Liver (tissue), 9 donors: Measurements from ENCODE around the gene TAB2. TPM values are rescaled to one million over a fixed set of nuclear protein-coding genes. Genes with fewer than 3 reads are reported as not detected.

Source experiments
- DNase-seq: peaks from one replicate; pipeline ENCODE4 v3.0.0-alpha.2; 2017; ENCODE audit warnings: low spot score
- H3K27ac ChIP-seq, 2 donors: one replicate each; pipeline ENCODE4 v1.7.0; 2013; ENCODE audit warnings: inconsistent platforms in 2 of 2, low read length in 2 of 2, control low read depth in 1 of 2, low read depth in 1 of 2, mild to moderate bottlenecking in 1 of 2
- H3K27me3 ChIP-seq, 4 donors: one replicate each; pipeline versions ENCODE4 v1.6.1 to v1.7.0; 2013; ENCODE audit warnings: low read length in 3 of 4, inconsistent platforms in 1 of 4, mild to moderate bottlenecking in 1 of 4, moderate library complexity in 1 of 4; ENCODE audit not compliant: control insufficient read depth in 4 of 4, insufficient read depth in 4 of 4
- H3K36me3 ChIP-seq, 4 donors: one replicate each; pipeline versions ENCODE4 v1.6.1 to v1.7.0; 2013; ENCODE audit warnings: low read length in 3 of 4, mild to moderate bottlenecking in 3 of 4, low read depth in 1 of 4, moderate library complexity in 1 of 4; ENCODE audit not compliant: control insufficient read depth in 4 of 4, insufficient read depth in 3 of 4
- H3K4me1 ChIP-seq, 4 donors: one replicate each; pipeline versions ENCODE4 v1.6.1 to v1.7.0; 2013; ENCODE audit warnings: low read length in 3 of 4, mild to moderate bottlenecking in 3 of 4, moderate library complexity in 1 of 4; ENCODE audit not compliant: control insufficient read depth in 4 of 4, insufficient read depth in 4 of 4
- H3K4me3 ChIP-seq, 3 donors: one replicate each; pipeline versions ENCODE4 v1.6.1 to v1.7.0; 2013; ENCODE audit warnings: low read length in 3 of 3, control low read depth in 1 of 3, low read depth in 1 of 3, mild to moderate bottlenecking in 1 of 3
- H3K9ac ChIP-seq, 2 donors: one replicate each; pipeline ENCODE4 v1.7.0; 2013; ENCODE audit warnings: low read length in 2 of 2, mild to moderate bottlenecking in 2 of 2, moderate library complexity in 2 of 2, control low read depth in 1 of 2, low read depth in 1 of 2
- H3K9me3 ChIP-seq, 4 donors: one replicate each; pipeline versions ENCODE4 v1.6.1 to v1.7.0; 2013; ENCODE audit warnings: low read length in 3 of 4; ENCODE audit not compliant: control insufficient read depth in 4 of 4
- EGR1 ChIP-seq, 2 donors: IDR thresholded peaks; 2 replicates each; pipeline ENCODE4 v1.6.1; 2016 to 2018; ENCODE audit warnings: antibody characterized with exemption in 2 of 2, low read depth in 2 of 2
- FOXA1 ChIP-seq: IDR thresholded peaks from 2 replicates; pipeline ENCODE4 v1.6.1; 2016; ENCODE audit warnings: antibody characterized with exemption
- FOXA2 ChIP-seq: IDR thresholded peaks from 2 replicates; pipeline ENCODE4 v1.6.1; 2016; ENCODE audit warnings: antibody characterized with exemption
- GABPA ChIP-seq, 2 donors: IDR thresholded peaks in 1 of 2; conservative IDR thresholded peaks in 1 of 2; 2 replicates each; pipeline ENCODE4 v1.6.1; 2016; ENCODE audit warnings: antibody characterized with exemption in 2 of 2, mild to moderate bottlenecking in 1 of 2, moderate library complexity in 1 of 2
- HNF4A ChIP-seq, 2 donors: conservative IDR thresholded peaks; 2 replicates each; pipeline ENCODE4 v1.6.1; 2016; ENCODE audit warnings: antibody characterized with exemption in 2 of 2, mild to moderate bottlenecking in 2 of 2
- HNF4G ChIP-seq: IDR thresholded peaks from 2 replicates; pipeline ENCODE4 v1.6.1; 2016; ENCODE audit warnings: antibody characterized with exemption
- JUND ChIP-seq, 2 donors: IDR thresholded peaks; 2 replicates each; pipeline ENCODE4 v1.6.1; 2016; ENCODE audit warnings: antibody characterized with exemption in 2 of 2
- MAX ChIP-seq: IDR thresholded peaks from 2 replicates; pipeline ENCODE4 v1.6.1; 2016; ENCODE audit warnings: antibody characterized with exemption
- NR2F2 ChIP-seq: IDR thresholded peaks from 2 replicates; pipeline ENCODE4 v1.6.1; 2016; ENCODE audit warnings: antibody characterized with exemption
- RAD21 ChIP-seq, 2 donors: IDR thresholded peaks; 2 replicates each; pipeline ENCODE4 v1.6.1; 2016; ENCODE audit warnings: antibody characterized with exemption in 2 of 2, mild to moderate bottlenecking in 2 of 2
- RXRA ChIP-seq, 2 donors: IDR thresholded peaks; 2 replicates each; pipeline ENCODE4 v1.6.1; 2017 to 2018; ENCODE audit warnings: antibody characterized with exemption in 2 of 2, mild to moderate bottlenecking in 1 of 2
- SP1 ChIP-seq: IDR thresholded peaks from 2 replicates; pipeline ENCODE4 v1.6.1; 2018; ENCODE audit warnings: antibody characterized with exemption, mild to moderate bottlenecking
- TAF1 ChIP-seq: conservative IDR thresholded peaks from 2 replicates; pipeline ENCODE4 v1.6.1; 2016; ENCODE audit warnings: antibody characterized with exemption, mild to moderate bottlenecking
- YY1 ChIP-seq: IDR thresholded peaks from 2 replicates; pipeline ENCODE4 v1.6.1; 2016; ENCODE audit warnings: antibody characterized with exemption, mild to moderate bottlenecking
- ZBTB33 ChIP-seq: IDR thresholded peaks from 2 replicates; pipeline ENCODE4 v1.6.1; 2016; ENCODE audit warnings: antibody characterized with exemption
- WGBS: extraction: QIAGEN DNeasy Blood & Tissue Kit; methylation state at CpG from one replicate; pipeline ENCODE4 v1.1.7; 2013; 5-methylcytosine and 5-hydroxymethylcytosine counted together
- polyA plus RNA-seq, 2 donors: library from polyadenylated mRNA; stranded (reverse) in 1 of 2; unstranded in 1 of 2; fragments of 200-250 nt in 1 of 2; fragments of >200 nt in 1 of 2; fragmentation: Nextera tagmentation in 1 of 2; extraction: Ambion mirVana in 1 of 2; gene quantifications; one replicate each; pipeline versions ENCODE4 v1.2.1 to v1.2.3, GENCODE V29; 2013 to 2015
- total RNA-seq, 2 donors: library from RNA; depleted of rRNA; stranded (reverse); fragments of >200 nt; gene quantifications; one replicate each; pipeline ENCODE4 v1.2.3, GENCODE V29; 2014
- TF ChIP-seq, protein P1 (sequence below): IDR thresholded peaks from 2 replicates; pipeline ENCODE4 v1.6.1; 2016; ENCODE audit warnings: antibody characterized with exemption, mild to moderate bottlenecking
- TF ChIP-seq, protein P2 (sequence below): IDR thresholded peaks from 2 replicates; pipeline ENCODE4 v1.6.1; 2016; ENCODE audit warnings: antibody characterized with exemption
- TF ChIP-seq, protein P3 (sequence below): fragments of 150-350 bp; IDR thresholded peaks from 2 replicates; pipeline ENCODE4 v1.5.1; 2017; ENCODE audit warnings: improper control_type of control experiment, low read depth, low read length; ENCODE audit not compliant: missing input control
- donor health status: healthy.
- donor health status: healthy.
- donor health status: healthy.
- donor health status: healthy.
- donor health status: healthy.

TAB2 gene
- total and polyA plus RNA-seq, 4 donors, result 10.5 to 25.6 (median 18.0) TPM

DNA sequence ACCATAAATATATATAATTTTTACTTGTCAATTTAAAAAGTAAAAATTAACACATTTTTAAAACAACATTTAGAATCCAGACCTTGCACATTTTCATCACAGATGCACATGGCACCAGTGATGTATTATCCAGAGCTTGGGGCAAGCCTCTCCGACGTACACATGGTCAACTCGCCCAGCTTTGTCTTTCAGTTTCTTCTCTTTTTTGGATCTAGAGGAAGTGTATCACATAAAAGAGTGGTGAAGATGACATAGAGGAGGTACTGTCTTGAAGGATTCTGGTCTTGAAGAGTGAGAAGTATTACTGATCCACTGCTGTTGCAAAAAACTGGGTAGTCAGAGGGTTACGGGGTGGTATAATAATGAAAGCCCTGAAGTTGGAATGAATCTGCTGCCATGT, 46.9 kb upstream of the TAB2 start:
- Histone ChIP-seq H3K36me3 (no peaks in the 10 kb centered on the region), H3K4me1 (no peaks in the 10 kb centered on the region), H3K9ac (no peak overlapping the region), H3K27ac (no peak overlapping the region), H3K27me3 (no peaks in the 10 kb centered on the region), H3K9me3 (no peaks in the 10 kb centered on the region), H3K4me3 (no peak overlapping the region)
- no peak for DNase-seq
- TF ChIP-seq HNF4G, result no peak
- TF ChIP-seq RXRA (IDR thresholded peaks at IDR 0.05), result no peak
- TF ChIP-seq JUND (IDR thresholded peaks at IDR 0.05), result no peak
- no peak for TF ChIP-seq MAX
- TF ChIP-seq FOXA2, result no peak
- TF ChIP-seq NR2F2, result no peak
- TF ChIP-seq HNF4A (conservative IDR thresholded peaks at IDR 0.05), result no peak
- no peak for TF ChIP-seq SP1
- TF ChIP-seq, protein P1, sequence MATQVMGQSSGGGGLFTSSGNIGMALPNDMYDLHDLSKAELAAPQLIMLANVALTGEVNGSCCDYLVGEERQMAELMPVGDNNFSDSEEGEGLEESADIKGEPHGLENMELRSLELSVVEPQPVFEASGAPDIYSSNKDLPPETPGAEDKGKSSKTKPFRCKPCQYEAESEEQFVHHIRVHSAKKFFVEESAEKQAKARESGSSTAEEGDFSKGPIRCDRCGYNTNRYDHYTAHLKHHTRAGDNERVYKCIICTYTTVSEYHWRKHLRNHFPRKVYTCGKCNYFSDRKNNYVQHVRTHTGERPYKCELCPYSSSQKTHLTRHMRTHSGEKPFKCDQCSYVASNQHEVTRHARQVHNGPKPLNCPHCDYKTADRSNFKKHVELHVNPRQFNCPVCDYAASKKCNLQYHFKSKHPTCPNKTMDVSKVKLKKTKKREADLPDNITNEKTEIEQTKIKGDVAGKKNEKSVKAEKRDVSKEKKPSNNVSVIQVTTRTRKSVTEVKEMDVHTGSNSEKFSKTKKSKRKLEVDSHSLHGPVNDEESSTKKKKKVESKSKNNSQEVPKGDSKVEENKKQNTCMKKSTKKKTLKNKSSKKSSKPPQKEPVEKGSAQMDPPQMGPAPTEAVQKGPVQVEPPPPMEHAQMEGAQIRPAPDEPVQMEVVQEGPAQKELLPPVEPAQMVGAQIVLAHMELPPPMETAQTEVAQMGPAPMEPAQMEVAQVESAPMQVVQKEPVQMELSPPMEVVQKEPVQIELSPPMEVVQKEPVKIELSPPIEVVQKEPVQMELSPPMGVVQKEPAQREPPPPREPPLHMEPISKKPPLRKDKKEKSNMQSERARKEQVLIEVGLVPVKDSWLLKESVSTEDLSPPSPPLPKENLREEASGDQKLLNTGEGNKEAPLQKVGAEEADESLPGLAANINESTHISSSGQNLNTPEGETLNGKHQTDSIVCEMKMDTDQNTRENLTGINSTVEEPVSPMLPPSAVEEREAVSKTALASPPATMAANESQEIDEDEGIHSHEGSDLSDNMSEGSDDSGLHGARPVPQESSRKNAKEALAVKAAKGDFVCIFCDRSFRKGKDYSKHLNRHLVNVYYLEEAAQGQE, result no peak
- TF ChIP-seq RAD21 (IDR thresholded peaks at IDR 0.05), result no peak
- no peak for TF ChIP-seq EGR1 (IDR thresholded peaks at IDR 0.05; ENCODE audit: low read depth in 2 of 2)
- WGBS, result 91% methylated on average over 4 of the region's 4 CpGs

- 81% methylated on average over 8 of the region's 8 CpGs for WGBS
- TF ChIP-seq FOXA1, result no peak
- TF ChIP-seq MAX, result no peak
- TF ChIP-seq ZBTB33, result no peak
- no peak for TF ChIP-seq JUND (IDR thresholded peaks at IDR 0.05)
- TF ChIP-seq, protein P1, result no peak
- TF ChIP-seq FOXA2, result no peak
- TF ChIP-seq, protein P2, sequence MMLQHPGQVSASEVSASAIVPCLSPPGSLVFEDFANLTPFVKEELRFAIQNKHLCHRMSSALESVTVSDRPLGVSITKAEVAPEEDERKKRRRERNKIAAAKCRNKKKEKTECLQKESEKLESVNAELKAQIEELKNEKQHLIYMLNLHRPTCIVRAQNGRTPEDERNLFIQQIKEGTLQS, result no peak
- no peak for TF ChIP-seq HNF4A (conservative IDR thresholded peaks at IDR 0.05)
- TF ChIP-seq RXRA (IDR thresholded peaks at IDR 0.05), result no peak
- no peak for TF ChIP-seq EGR1 (IDR thresholded peaks at IDR 0.05; ENCODE audit: low read depth in 2 of 2)
- no peak for TF ChIP-seq NR2F2
- no peak for TF ChIP-seq RAD21 (IDR thresholded peaks at IDR 0.05)
- TF ChIP-seq HNF4G, result no peak
- TF ChIP-seq SP1, result no peak
- TF ChIP-seq YY1, result no peak
- TF ChIP-seq TAF1, result no peak
- TF ChIP-seq GABPA (IDR thresholded peaks at IDR 0.05 in 1 of 2, conservative IDR thresholded peaks at IDR 0.05 in 1 of 2), result no peak
- TF ChIP-seq, protein P3, sequence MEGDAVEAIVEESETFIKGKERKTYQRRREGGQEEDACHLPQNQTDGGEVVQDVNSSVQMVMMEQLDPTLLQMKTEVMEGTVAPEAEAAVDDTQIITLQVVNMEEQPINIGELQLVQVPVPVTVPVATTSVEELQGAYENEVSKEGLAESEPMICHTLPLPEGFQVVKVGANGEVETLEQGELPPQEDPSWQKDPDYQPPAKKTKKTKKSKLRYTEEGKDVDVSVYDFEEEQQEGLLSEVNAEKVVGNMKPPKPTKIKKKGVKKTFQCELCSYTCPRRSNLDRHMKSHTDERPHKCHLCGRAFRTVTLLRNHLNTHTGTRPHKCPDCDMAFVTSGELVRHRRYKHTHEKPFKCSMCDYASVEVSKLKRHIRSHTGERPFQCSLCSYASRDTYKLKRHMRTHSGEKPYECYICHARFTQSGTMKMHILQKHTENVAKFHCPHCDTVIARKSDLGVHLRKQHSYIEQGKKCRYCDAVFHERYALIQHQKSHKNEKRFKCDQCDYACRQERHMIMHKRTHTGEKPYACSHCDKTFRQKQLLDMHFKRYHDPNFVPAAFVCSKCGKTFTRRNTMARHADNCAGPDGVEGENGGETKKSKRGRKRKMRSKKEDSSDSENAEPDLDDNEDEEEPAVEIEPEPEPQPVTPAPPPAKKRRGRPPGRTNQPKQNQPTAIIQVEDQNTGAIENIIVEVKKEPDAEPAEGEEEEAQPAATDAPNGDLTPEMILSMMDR, result no peak
- DNase-seq, result no peak
- Histone ChIP-seq H3K27me3 (no peaks in the 10 kb centered on the region), H3K9me3 (no peaks in the 10 kb centered on the region), H3K36me3 (no peaks in the 10 kb centered on the region), H3K4me1 (no peaks in the 10 kb centered on the region), H3K9ac (no peak overlapping the region), H3K4me3 (no peak overlapping the region), H3K27ac (peak overlapping the region; percentile 1 to 36)
Observed at GRCh38 chr6:149271348-149272340, 45.9 kb upstream of the TAB2 start.
